Measurements from ENCODE around the gene TBX1. TPM values are rescaled to one million over a fixed set of nuclear protein-coding genes. Genes with fewer than 3 reads are reported as not detected.
A peak's percentile ranks its signal among the peaks of the same experiment; 100 is the strongest.

The TBX1 gene
- total RNA-seq, 1 donor = not detected

DNA sequence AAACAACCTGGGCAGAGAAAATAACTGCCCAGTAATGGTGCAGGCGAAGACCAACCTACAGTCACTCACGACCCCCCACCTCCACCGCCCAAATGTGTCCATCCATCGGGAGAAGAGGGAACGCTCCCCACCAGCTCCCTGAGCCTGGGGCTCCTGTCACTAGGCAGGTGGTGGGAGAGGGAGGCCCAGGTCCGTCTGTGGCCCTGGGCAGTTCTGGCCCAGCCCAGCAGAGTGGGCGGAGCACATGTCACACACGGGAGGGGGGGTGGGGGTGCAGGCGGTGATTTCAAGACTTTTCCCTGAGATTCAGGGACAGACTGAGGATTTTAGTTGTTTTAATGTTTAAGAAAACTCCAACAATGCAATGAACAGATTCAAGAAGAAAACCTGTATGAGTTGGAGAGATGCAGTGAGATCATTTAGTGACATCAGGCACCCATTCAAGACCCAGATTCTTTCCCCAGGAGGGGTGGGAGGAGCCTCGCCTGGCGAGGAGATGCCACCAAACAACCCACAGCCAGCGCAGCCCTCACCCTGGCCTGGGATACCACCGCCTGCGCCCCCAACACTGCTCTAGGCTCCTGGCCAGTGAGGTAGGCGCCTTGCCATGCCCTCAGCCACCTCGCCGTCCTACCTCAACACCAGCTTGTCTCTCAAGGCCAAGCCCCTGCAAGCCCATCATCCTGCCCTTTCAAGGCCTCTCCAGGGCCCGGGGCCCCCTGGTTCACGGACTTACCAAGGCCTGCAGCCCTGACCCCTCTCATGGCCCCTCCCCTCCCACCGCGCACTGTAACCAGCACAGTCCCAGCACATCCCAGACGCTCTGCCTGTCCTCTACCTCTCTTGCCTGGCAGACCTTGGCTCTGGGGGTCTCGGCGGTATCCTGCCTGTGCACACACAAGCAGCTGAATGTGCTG is 36.8 kb downstream of the TBX1 start:
- H3K36me3 ChIP-seq (ENCODE audit: insufficient read depth, low read length) = no peaks in the 10 kb centered on the region
- H3K27me3 ChIP-seq (ENCODE audit: insufficient read depth, low read length) = no peaks in the 10 kb centered on the region
- no peak overlapping the region for H3K4me3 ChIP-seq (ENCODE audit: insufficient read depth, low read length)
- TF ChIP-seq, protein P1, sequence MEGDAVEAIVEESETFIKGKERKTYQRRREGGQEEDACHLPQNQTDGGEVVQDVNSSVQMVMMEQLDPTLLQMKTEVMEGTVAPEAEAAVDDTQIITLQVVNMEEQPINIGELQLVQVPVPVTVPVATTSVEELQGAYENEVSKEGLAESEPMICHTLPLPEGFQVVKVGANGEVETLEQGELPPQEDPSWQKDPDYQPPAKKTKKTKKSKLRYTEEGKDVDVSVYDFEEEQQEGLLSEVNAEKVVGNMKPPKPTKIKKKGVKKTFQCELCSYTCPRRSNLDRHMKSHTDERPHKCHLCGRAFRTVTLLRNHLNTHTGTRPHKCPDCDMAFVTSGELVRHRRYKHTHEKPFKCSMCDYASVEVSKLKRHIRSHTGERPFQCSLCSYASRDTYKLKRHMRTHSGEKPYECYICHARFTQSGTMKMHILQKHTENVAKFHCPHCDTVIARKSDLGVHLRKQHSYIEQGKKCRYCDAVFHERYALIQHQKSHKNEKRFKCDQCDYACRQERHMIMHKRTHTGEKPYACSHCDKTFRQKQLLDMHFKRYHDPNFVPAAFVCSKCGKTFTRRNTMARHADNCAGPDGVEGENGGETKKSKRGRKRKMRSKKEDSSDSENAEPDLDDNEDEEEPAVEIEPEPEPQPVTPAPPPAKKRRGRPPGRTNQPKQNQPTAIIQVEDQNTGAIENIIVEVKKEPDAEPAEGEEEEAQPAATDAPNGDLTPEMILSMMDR (IDR thresholded peaks at IDR 0.05; ENCODE audit: extremely low read depth, low read depth, low read length) = no peak
- H4K20me1 ChIP-seq (ENCODE audit: insufficient read depth, low read length) = peaks cover 2% of the 10 kb centered on the region
- no peak overlapping the region for H3K27ac ChIP-seq (ENCODE audit: low read depth, low read length)
- peaks cover 9% of the 10 kb centered on the region for H3K4me1 ChIP-seq (ENCODE audit: insufficient read depth, low read length)
- no peaks in the 10 kb centered on the region for H3K9me3 ChIP-seq (ENCODE audit: low read depth, low read length)
- no peak overlapping the region for H2AFZ ChIP-seq (ENCODE audit: low read length)
- H3K79me2 ChIP-seq (ENCODE audit: insufficient read depth, low read length) = no peaks in the 10 kb centered on the region
- no peak overlapping the region for H3K4me2 ChIP-seq (ENCODE audit: insufficient read depth, low read length)
- DNase-seq (ENCODE audit: insufficient read length, low spot score, missing footprints) = peak; percentile 65

GRCh38 chr22:19798003-19798665 is 37.6 kb downstream of the TBX1 start:
- peaks cover 9% of the 10 kb centered on the region for H3K4me1 ChIP-seq (ENCODE audit: insufficient read depth, low read length)
- no peak overlapping the region for H3K4me3 ChIP-seq (ENCODE audit: insufficient read depth, low read length)

DNA sequence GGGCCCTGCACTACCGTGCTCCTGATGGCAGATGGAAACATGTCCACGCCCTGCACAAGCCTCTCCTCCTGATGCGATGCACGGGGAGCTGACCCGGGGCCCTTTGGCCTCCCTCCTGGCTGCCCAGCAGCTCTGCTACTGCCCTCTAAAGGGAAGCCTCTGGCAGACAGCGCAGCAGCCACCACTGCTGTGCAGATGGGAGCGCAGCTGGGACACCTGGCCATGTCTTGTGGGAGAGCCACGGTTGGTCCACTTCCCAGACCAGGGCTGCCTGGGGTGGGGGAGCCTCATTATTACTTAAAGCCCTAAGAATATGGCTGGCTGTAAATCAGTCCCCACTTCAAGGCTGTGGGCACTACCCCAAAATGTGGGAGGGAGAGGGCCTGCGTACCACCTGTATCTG is 38.3 kb downstream of the TBX1 start:
- Histone ChIP-seq H3K36me3 (ENCODE audit: insufficient read depth, low read length) (no peaks in the 10 kb centered on the region), H3K4me3 (ENCODE audit: insufficient read depth, low read length) (no peak overlapping the region), H3K4me1 (ENCODE audit: insufficient read depth, low read length) (peaks cover 9% of the 10 kb centered on the region), H3K79me2 (ENCODE audit: insufficient read depth, low read length) (no peaks in the 10 kb centered on the region), H3K27me3 (ENCODE audit: insufficient read depth, low read length) (no peaks in the 10 kb centered on the region), H3K4me2 (ENCODE audit: insufficient read depth, low read length) (peak overlapping the region; percentile 23), H3K27ac (ENCODE audit: low read depth, low read length) (no peak overlapping the region), H3K9me3 (ENCODE audit: low read depth, low read length) (no peaks in the 10 kb centered on the region), H4K20me1 (ENCODE audit: insufficient read depth, low read length) (peaks cover 2% of the 10 kb centered on the region), H2AFZ (ENCODE audit: low read length) (no peak overlapping the region)
- no peak for DNase-seq (ENCODE audit: insufficient read length, low spot score, missing footprints)
- TF ChIP-seq, protein P1 (IDR thresholded peaks at IDR 0.05; ENCODE audit: extremely low read depth, low read depth, low read length) = no peak

More at GRCh38 chr22:19798003-19798665, 37.6 kb downstream of the TBX1 start:
- H3K27ac ChIP-seq (ENCODE audit: low read depth, low read length) = no peak overlapping the region
- H3K79me2 ChIP-seq (ENCODE audit: insufficient read depth, low read length) = no peaks in the 10 kb centered on the region
- H3K36me3 ChIP-seq (ENCODE audit: insufficient read depth, low read length) = no peaks in the 10 kb centered on the region
- TF ChIP-seq, protein P1 (IDR thresholded peaks at IDR 0.05; ENCODE audit: extremely low read depth, low read depth, low read length) = no peak
- H2AFZ ChIP-seq (ENCODE audit: low read length) = no peak overlapping the region
- DNase-seq (ENCODE audit: insufficient read length, low spot score, missing footprints) = peak; percentile 46
- H3K9me3 ChIP-seq (ENCODE audit: low read depth, low read length) = no peaks in the 10 kb centered on the region
- H3K27me3 ChIP-seq (ENCODE audit: insufficient read depth, low read length) = no peaks in the 10 kb centered on the region
- H4K20me1 ChIP-seq (ENCODE audit: insufficient read depth, low read length) = peaks cover 2% of the 10 kb centered on the region
- H3K4me2 ChIP-seq (ENCODE audit: insufficient read depth, low read length) = no peak overlapping the region
